OCI-LY3 (cell line): Measurements from ENCODE around the gene PKP3.
"Not testable (repeated sequence)": the region's sequence is repeated elsewhere in the genome, so short reads cannot be mapped to it uniquely, and the experiment has no call there.

Source experiments
- H2AFZ ChIP-seq: fragments of 200-600, 300-600 bp; shearing (Covaris generic); 2 replicates; pipeline ENCODE4 v1.6.0; 2014; ENCODE audit warnings: antibody characterized with exemption, low read depth, low read length
- H3K27ac ChIP-seq: fragments of 200-600, 300-600 bp; sonication (generic); 2 replicates; pipeline ENCODE4 v1.5.1; 2014; ENCODE audit warnings: mild to moderate bottlenecking, low read length, moderate library complexity, mixed read lengths
- H3K27me3 ChIP-seq: fragments of 200-600, 300-600 bp; sonication (generic); 2 replicates; pipeline ENCODE4 v1.6.1; 2014; ENCODE audit warnings: low read depth, low read length, mixed read lengths
- H3K36me3 ChIP-seq: fragments of 200-600, 300-600 bp; sonication (generic); replicated peaks from 2 replicates; pipeline ENCODE3; 2014; ENCODE audit warnings: low read depth, low read length, mixed read lengths
- H3K4me1 ChIP-seq: fragments of 300-600, 200-600 bp; sonication (generic); 2 replicates; pipeline ENCODE4 v1.6.1; 2014; ENCODE audit warnings: low read length, mixed read lengths
- H3K4me2 ChIP-seq: fragments of 200-600, 300-600 bp; sonication (generic); 2 replicates; pipeline ENCODE4 v1.6.1; 2014; ENCODE audit warnings: low read length, mixed read lengths
- H3K4me3 ChIP-seq: fragments of 300-600, 200-600 bp; sonication (generic); 2 replicates; pipeline ENCODE4 v1.5.1; 2014; ENCODE audit warnings: antibody characterized with exemption, mild to moderate bottlenecking, low read length, moderate library complexity
- H3K79me2 ChIP-seq: fragments of 300-600, 200-600 bp; shearing (Covaris generic); 2 replicates; pipeline ENCODE4 v1.6.1; 2014; ENCODE audit warnings: mild to moderate bottlenecking, low read length, mixed read lengths
- H3K9ac ChIP-seq: fragments of 300-600, 200-600 bp; shearing (Covaris generic); 2 replicates; pipeline ENCODE4 v1.6.0; 2014; ENCODE audit warnings: mild to moderate bottlenecking, low read length, moderate library complexity
- H3K9me3 ChIP-seq: fragments of 200-600, 300-600 bp; shearing (Covaris generic); 2 replicates; pipeline ENCODE4 v1.6.1; 2014; ENCODE audit warnings: low read length, mixed read lengths; ENCODE audit not compliant: insufficient read depth
- H4K20me1 ChIP-seq: fragments of 200-600, 300-600 bp; sonication (generic); 2 replicates; pipeline ENCODE4 v1.6.1; 2016; ENCODE audit warnings: low read length, mixed read lengths; ENCODE audit not compliant: insufficient read depth
- CTCF ChIP-seq: fragments of 200-600, 300-600 bp; sonication (generic); IDR thresholded peaks from 2 replicates; pipeline ENCODE4 v1.5.1; 2014; ENCODE audit warnings: antibody characterized with exemption, low read length, low read depth
- EZH2phosphoT487 ChIP-seq: fragments of 200-600 bp; shearing (Covaris generic); IDR thresholded peaks from 2 replicates; pipeline ENCODE4 v1.6.1; 2018; ENCODE audit warnings: antibody characterized with exemption, mixed run types, low read depth

PKP3 gene

GRCh38 chr11:385594-386351, 8.2 kb upstream of the PKP3 start:
- H3K79me2 ChIP-seq: no peaks in the 10 kb centered on the region
- H3K27me3 ChIP-seq: 0 out of 2 replicates have a peak, but pooled peaks cover 5% of the 10 kb centered on the region
- H4K20me1 ChIP-seq: no peaks in the 10 kb centered on the region
- no peak overlapping the region for H3K4me2 ChIP-seq
- H2AFZ ChIP-seq: no peak overlapping the region
- no peak overlapping the region for H3K4me3 ChIP-seq
- no peaks in the 10 kb centered on the region for H3K9me3 ChIP-seq
- H3K9ac ChIP-seq: no peak overlapping the region
- H3K36me3 ChIP-seq: no peaks in the 10 kb centered on the region
- TF ChIP-seq EZH2phosphoT487 (no peak), CTCF (no peak)
- H3K27ac ChIP-seq: no peak overlapping the region
- no peaks in the 10 kb centered on the region for H3K4me1 ChIP-seq

GRCh38 chr11:386483-386882, 7.5 kb upstream of the PKP3 start:
- Histone ChIP-seq H3K27ac (no peak overlapping the region), H3K4me1 (no peaks in the 10 kb centered on the region), H3K9me3 (no peaks in the 10 kb centered on the region), H3K9ac (no peak overlapping the region), H3K79me2 (no peaks in the 10 kb centered on the region), H4K20me1 (no peaks in the 10 kb centered on the region), H3K4me2 (no peak overlapping the region), H3K4me3 (no peak overlapping the region), H3K36me3 (no peaks in the 10 kb centered on the region), H2AFZ (no peak overlapping the region), H3K27me3 (0 out of 2 replicates have a peak, but pooled peaks cover 5% of the 10 kb centered on the region)
- TF ChIP-seq CTCF (no peak), EZH2phosphoT487 (no peak)

GRCh38 chr11:387193-387793, 6.7 kb upstream of the PKP3 start:
- 0 out of 2 replicates have a peak, but pooled peaks cover 5% of the 10 kb centered on the region for H3K27me3 ChIP-seq
- TF ChIP-seq EZH2phosphoT487: no peak
- TF ChIP-seq CTCF: no peak

GRCh38 chr11:389369-389768, 4.6 kb upstream of the PKP3 start:
- not testable (repeated sequence) for H3K79me2 ChIP-seq, H2AFZ ChIP-seq, H3K9ac ChIP-seq, H3K27me3 ChIP-seq, H3K9me3 ChIP-seq, H3K4me1 ChIP-seq, H4K20me1 ChIP-seq, H3K4me3 ChIP-seq, H3K36me3 ChIP-seq, H3K4me2 ChIP-seq, H3K27ac ChIP-seq

More at GRCh38 chr11:387193-387793, 6.7 kb upstream of the PKP3 start:
- H3K9me3 ChIP-seq: no peaks in the 10 kb centered on the region
- H3K36me3 ChIP-seq: no peaks in the 10 kb centered on the region
- no peaks in the 10 kb centered on the region for H4K20me1 ChIP-seq
- no peak overlapping the region for H3K9ac ChIP-seq
- H3K27ac ChIP-seq: no peak overlapping the region
- no peaks in the 10 kb centered on the region for H3K4me1 ChIP-seq
- no peak overlapping the region for H2AFZ ChIP-seq
- no peak overlapping the region for H3K4me2 ChIP-seq
- H3K4me3 ChIP-seq: no peak overlapping the region
- H3K79me2 ChIP-seq: no peaks in the 10 kb centered on the region
